HG02884 (cell line): ENCODE data around the gene NISCH.

Experiments
- ATAC-seq: cut with Tn5 transposase; IDR thresholded peaks from one replicate; pipeline ENCODE4 v1.9.1; 2021; ENCODE audit warnings: mild to moderate bottlenecking, moderate library complexity; ENCODE audit not compliant: unreplicated experiment

Gene NISCH

DNA sequence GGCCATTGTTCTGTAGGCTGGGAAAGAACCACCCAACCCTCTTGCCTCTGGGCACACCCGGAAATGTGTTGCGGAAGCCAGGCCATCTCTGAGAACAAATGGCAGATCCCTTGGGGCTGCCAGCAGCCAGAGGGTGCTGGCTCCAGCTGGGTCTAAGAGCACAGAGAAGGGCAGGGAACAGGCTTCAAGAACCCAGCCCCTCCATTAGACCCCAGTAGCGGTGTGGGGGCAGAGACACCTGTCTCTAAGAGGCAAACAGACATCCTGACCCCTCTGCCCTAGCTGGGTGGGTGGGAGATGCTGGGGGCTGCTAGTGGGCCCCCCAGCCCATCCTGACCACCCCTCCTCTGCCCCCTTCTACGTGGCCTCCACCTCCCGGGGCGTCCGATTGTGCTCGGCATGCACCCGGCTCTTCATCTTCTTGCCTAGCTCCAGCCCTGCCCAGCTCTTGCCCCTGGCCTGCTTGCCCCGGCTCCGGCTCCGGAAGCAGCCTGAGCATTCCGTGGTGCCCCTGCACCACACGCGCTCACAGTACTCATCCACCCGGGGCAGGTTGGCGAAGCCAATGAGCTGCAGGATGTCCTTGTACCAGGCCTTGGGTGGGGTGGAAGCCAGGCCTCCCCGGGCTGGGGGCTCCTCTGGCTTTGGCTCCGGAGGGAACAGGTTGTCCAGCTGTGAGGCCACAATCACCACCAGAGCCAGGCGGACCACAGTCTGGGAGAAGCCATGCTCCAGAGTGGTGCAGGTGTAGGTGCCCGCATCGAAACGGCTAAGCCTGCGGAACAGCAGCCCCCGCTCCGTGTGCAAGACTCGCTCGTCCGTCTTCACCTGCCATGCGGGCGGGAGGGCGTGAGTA is 19.9 kb upstream of the NISCH start:
- no peak for ATAC-seq

DNA sequence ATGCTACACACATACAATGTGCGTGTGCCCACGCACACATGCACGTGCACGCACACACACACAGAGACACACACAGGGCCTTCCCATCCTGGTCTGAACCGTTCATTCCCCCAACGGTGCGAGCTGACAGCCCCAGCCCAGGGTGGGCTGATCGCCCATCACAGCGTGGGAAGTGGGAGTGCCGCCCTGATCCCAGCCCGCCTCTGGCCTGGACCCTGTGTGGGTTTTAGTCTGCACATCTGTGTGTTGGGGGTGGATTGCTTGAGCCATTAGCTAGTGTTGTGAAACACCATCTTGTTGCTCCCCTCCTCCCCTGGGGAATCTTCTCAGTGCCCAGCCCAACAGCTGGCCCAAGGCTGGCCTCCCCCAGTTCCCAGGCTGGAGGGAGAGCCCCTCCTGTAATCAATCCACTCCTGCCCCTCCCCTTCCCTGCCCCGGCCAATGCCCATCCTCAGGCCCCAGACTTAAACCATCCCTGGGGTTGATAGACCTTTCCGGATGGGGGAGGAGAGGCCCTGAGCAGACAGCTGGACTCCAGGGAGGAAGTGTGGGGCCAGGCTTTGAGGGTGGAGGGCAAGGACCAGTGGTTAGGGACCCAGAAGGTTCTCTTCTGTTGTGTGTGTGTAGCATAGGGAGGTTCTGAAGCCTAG is 18.8 kb upstream of the NISCH start:
- no peak for ATAC-seq

DNA sequence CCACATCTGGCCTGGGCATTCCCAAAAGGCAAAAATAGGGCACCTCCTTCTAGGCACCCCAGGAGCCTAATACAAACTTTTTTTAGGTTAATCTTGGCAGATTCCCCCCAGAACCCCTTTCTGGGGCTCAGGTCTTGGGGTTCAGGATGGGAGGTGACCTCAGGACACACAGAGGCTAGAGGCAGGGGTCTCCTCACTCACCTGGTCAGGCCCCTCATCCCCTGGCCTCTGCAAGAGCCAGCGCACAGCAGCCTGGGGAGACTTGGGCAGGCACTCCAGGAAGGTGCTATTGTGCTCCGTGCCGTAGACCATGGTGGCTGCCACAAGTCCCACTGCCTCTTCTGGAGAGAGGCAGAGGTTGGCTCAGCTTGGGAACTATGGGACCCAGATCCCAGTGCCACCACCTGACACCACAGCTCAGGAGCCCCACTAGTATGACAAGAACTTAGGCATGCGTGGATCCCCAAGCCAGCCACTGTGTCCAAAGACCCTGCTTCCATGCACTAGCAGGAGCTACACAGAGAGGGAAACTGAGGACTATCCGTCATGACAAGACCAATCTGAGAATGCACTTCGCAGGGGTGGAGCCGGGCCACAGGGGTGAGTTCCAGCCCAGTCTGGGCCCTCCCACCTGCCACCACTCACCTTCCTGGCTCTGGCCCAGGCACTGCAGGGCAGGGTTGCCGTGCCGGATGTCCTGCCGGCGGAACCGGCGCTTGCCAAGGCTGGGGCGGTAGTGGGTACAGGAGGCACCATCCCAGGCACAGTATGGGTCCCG is 17.9 kb upstream of the NISCH start:
- no peak for ATAC-seq

DNA sequence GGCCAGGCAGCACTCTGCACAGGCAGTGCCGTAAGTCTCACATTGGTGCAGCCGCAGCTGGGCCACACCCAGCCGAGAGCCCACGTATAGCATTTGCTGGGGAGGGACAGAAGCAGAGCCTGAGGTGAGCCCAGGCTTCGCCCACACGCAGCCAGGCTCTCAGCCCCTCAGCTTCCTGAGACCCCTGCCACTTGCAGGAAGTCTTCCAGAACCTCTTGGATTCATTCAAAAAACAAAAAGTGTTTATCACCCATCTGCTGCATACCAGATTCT is 17.4 kb upstream of the NISCH start:
- no peak for ATAC-seq

- no peak for ATAC-seq
These were observed 16.6 kb upstream of the NISCH start for GRCh38 chr3:52438579-52439425.

GRCh38 chr3:52439426-52440248 is 15.8 kb upstream of the NISCH start:
- ATAC-seq, result no peak

DNA sequence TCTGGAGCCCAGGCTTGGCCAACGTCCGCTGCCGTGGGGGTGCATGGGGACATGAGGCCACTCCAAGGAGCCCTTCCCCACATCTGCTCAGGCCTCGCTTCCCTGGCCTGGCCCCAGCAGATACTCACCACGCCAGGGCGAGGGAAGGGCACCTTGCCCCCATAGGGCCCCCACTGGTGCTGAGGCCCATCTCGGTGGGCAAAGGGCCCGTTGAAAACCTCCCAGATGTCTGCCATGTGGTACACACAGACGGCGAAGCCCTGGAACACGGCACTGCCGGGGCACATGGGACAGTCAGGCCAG is 15.2 kb upstream of the NISCH start:
- ATAC-seq, result no peak

DNA sequence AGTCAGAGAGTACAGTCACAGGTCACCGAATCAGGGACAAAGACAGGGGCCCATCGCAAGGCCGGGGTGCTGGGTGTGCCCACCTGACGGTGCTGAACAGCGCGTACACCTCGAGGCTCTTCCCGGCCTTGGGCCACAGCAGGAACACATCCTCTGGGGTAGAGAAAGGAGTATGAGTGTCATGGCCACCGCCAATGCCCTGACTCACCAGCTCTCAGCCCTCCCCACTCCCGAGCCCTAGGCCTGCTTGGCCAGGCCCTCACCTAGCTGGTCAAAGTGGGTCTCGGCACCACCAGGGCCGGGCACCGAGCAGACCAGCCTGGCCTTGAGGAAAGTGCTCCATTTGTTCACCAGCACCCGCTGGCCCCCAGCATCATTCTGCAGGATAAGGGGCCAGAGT is 14.7 kb upstream of the NISCH start:
- no peak for ATAC-seq

DNA sequence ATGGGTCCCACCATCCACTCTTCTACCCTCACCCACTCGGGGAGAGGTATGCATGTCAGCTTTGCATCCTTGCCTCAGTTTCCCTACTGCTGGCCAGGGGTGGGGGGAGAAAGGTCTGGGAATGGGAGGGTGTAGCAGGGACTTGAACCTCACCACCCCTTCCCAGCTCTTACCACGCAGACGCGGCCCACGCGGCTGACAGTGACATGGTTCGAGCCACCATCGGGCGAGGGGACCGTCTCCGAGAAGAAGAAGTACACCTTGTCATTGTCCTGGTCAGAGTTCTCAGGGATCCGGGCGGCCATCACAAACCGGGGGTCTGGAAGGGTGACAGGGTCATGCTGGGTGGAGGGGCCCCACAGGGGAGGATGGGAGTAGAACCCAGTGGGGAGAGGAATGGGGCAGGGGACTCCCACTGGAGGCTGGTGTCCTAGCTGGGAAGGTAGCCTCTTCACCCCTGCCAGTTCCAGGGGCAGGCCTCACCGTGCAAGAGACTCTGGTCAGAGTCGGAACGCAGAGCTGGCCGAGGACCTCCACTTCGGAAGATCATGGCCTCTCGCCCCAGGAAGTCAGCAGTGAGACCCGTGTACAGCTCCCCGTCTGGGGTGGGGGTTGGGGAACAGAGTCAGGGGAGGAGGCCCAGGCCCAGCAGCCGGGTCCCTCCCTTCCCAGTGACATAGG is 14.2 kb upstream of the NISCH start:
- ATAC-seq, result no peak

DNA sequence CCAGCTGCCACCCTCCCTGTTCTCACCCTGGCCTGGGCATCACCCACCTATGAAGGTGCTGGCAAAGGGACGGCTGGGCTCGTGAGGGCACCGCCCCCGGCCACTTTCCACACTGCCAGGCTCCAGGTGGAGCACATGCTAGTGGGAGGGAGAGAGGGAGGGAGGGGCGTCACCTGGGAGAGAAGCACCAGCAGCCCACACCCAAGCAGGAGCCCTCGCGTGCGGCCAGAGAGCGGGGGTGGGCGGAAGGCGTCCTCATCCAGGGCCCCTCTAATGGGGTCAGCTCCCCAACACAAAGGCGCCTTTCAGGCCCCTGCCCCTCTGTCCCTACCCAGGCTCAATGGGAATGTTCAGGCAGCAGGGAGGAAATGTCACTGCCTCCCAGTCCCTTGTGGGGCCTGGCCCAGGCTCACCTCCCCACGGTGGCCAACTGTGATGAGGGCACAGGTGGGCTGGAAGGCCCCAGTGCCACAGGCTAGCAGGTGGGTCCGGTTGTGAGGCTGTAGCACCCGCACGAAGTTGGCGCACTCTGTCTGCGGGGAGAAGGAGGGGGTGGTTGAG is 13.6 kb upstream of the NISCH start:
- ATAC-seq, result no peak

- ATAC-seq, result no peak
These were observed 12.8 kb upstream of the NISCH start for GRCh38 chr3:52442409-52443267.

- no peak for ATAC-seq
These were observed 12.2 kb upstream of the NISCH start for GRCh38 chr3:52443268-52443610.

DNA sequence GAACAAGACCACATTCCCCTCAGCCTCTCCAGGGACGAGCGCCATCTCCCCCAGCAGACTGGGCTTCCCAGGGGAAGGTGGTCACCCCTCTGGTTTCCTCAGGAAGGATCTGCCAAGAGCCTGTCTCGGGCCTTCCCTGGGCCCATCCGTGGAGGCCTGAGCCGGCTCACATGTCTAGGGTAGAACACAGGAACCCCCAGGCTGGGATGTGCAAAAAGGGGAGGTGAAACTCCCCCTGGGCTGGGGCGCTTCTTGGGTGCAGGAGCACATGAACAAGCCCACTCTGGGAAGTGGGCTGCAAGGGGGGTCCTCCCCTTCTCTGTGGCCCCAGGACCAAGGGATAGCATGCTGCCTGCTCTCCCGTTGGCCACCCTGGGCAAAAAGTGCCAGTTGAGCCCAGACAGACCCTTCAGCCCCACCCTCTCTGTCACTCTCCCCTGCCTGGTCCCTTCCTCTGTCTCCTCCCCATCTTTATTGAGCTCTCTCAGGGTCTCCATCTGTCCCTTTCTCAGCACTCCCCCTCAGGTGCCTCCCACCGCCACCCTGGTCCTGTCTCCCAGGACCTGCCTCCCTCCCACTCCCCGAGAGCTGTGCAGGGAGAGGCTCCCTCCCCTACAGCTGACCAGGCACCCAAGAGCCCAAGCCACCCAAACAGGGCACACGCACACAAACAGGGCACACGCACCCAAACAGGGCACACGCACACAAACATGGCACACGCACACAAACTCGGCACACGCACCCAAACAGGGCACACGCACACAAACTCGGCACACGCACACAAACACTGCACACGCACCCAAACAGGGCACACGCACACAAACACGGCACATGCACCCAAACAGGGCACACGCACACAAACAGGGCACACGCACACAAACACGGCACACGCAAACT is 11.4 kb upstream of the NISCH start:
- no peak for ATAC-seq

DNA sequence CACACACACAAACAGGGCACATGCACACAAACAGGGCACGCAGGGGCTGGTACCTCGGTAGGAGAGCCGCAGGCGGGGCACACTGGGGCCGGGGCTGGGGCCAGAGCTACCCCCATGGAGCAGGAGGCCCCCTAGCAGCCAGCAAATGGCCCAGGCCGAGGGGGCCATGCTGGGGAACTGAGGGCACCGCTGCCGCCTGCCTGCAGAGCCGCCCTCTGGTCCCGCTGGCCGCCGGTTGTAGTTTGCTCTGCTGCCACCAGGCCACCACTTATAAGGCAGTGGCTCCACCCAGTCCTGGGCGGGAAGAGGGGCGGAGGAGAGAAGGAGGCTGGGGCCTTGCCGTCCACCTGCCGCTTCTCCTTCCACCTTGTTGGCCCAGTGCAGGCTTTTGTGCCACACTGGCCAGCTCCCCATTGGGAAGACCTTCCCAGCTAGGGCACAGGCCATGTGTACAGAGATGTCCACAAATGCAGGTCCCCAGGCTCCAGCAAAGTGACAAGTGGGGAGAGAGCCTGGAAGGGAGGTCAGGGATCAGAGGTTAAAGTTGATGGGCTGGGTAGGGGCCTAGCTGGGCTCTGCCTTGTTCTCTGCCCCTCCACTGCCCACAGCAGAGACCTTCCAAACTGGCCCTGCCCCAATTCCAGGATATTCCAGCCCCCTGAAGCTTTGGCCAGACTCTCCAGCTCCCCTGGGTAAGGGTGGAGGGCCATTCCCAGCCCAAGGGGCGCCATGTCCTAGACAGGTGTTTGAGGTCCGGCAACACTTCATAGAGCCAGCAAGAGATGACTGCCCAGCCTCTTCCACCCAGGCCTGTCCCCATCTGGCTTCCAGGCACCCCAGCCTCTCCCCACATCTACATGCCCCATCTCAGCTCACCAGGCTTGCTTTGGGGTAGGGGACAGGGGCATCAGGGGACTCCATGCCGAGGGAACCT is 10.3 kb upstream of the NISCH start, which contains the start of gene SEMA3G:
Gene SEMA3G, minus strand, starts transcription at position 244 of the 934 bp plus-strand sequence. Its CDS starts 76 bp downstream, at position 168.
- ATAC-seq, result peak; percentile 68

DNA sequence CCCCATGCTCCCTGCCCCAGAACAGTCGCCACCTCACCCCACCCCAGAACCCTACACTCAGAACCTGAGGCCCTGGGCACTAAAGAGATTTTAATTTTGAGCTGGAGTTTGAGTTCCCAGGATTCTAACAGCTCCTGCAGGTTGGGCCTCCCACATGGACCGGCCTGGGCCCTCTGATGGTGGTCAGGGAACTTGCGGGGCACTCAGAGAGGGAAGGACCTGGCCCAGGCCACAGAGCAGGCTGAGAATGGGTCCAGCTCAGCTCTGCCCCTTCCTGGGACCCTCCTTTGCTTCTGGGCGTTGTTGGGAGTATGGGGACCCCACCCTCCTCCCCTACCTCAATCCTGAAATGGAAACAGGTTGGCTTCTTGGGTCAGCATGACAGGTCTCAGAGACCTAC is 9.4 kb upstream of the NISCH start:
- ATAC-seq, result no peak
